ENCODE data around the gene GIMAP5.
"Not testable (repeated sequence)": the region's sequence is repeated elsewhere in the genome, so short reads cannot be mapped to it uniquely, and the experiment has no call there.

Gene GIMAP5

GRCh38 chr7:150735596-150736358 is 1.4 kb upstream of the GIMAP5 start:
- ATAC-seq, result no peak

DNA sequence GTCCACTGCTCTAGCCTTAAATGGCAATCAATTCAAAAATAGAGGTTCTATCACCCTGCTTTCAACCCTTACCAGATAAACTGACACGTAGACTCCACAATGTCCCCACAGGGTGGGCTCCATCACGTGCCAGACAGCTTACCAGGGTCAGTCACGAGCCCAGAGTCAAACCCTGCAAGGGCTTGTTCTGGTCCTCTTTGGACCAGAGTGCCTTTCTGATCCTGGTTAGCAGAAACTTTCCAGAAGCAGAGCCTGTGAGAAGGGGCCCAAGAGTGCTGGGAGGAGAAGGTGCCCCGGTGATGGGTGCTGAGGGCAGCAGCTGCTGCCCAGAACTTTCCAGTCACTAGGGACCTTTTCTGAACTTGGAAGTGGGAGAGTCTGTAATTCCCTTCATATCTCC is 354 bp upstream of the GIMAP5 start:
- no peak for ATAC-seq

DNA sequence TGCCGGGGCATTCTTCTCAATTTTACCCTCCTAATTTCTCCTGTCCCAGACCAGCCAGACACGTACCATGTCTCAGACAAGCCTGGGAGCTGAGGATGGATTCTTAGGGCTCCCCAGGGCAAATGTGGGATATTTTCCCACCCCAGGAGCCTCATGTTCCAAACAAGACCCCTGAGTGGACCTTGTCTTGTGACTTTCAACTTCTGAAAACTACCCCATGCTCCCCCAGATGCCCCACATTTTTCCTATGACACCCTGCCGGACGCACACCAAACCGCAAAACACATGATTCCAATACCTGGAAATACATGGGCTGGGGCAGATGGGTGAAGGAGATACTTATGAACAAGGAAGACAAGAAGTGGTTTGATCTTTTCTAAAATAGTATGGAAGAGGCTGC is 874 bp downstream of the GIMAP5 start:
- no peak for ATAC-seq

DNA sequence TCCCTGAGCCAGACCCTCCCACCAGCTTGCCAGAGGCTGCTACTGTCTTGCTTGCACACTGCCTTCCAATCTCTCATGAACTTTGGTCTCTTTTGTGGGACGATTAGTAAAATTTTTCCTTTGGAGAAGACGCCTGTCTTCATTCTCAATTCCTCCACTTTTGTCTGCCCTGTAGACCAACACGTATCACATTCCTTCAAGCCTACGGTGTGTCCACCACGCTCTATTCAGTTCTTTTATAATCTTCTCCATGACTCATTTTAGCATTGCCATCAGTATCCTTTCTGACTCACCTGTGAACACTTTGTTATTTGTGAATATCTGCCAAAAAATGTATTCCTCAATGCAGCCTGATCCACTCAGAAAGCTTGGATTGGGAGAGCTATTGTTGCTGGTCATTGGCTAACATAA is 1.4 kb downstream of the GIMAP5 start:
- ATAC-seq, result peak; percentile 56 to 61

GRCh38 chr7:150739033-150739432 is 1.8 kb downstream of the GIMAP5 start:
- ATAC-seq, result no peak

- no peak for ATAC-seq
Observed at GRCh38 chr7:150740053-150740452, 2.8 kb downstream of the GIMAP5 start.

DNA sequence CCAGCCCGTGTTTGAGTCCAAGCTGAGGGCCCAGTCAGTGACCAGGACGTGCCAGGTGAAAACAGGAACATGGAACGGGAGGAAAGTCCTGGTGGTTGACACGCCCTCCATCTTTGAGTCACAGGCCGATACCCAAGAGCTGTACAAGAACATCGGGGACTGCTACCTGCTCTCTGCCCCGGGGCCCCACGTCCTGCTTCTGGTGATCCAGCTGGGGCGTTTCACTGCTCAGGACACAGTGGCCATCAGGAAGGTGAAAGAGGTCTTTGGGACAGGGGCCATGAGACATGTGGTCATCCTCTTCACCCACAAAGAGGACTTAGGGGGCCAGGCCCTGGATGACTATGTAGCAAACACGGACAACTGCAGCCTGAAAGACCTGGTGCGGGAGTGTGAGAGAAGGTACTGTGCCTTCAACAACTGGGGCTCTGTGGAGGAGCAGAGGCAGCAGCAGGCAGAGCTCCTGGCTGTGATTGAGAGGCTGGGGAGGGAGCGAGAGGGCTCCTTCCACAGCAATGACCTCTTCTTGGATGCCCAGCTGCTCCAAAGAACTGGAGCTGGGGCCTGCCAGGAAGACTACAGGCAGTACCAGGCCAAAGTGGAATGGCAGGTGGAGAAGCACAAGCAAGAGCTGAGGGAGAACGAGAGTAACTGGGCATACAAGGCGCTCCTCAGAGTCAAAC is 5.2 kb downstream of the GIMAP5 start:
- no peak for ATAC-seq

DNA sequence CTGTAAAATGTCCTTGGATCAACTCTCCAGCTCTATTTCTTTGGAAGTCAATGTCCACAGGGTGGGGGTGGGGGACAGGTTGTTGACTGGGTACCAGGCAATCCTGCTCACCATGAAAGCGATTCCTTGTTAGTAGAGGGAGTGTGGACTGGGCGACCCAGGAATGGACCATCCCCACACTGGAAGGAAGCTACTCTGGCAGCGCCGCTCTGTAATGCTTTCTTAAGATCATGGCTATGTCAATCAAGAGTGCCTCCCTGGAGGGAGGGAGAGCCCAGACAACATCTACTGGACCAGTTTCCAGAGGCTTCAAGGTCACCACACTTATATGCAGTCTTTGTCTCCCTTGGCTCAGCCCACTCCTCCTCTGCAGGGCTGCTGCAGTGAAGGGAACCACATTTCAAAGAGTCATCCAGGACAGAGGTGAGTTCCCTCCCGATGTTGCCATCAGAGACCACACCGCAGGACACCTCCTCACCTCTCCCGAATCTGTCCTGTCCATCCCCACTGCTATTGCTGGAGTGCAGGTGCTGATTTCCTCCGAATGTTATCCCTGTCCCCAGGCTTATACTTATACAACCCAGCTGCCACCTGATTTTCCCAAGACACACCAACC is 6.9 kb downstream of the GIMAP5 start:
- no peak for ATAC-seq

DNA sequence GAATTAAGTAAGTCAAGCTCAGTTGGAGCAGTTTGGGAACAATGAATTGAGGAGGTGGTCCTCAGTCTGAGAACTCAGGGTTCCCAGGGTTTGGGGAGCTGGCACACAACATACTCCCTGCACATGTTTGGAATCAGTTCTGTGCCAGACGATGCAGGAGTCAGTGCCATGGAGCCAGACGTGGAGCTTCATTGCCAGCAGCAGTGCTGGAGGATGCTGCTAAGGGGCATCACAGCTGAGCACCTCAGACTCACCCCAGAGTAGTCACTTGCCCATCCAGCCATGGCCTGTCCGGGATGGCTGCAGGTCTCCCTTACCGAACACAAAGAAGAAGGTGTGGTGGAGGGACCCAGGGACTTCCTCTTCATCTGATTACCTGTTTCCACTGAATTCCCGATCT is 7.9 kb downstream of the GIMAP5 start:
- ATAC-seq, result no peak

GRCh38 chr7:150745876-150746275 is 8.7 kb downstream of the GIMAP5 start:
- ATAC-seq, result no peak

GRCh38 chr7:150746921-150747320 is 9.7 kb downstream of the GIMAP5 start:
- ATAC-seq, result no peak

GRCh38 chr7:150748376-150748775 is 11.2 kb downstream of the GIMAP5 start:
- no peak for ATAC-seq

DNA sequence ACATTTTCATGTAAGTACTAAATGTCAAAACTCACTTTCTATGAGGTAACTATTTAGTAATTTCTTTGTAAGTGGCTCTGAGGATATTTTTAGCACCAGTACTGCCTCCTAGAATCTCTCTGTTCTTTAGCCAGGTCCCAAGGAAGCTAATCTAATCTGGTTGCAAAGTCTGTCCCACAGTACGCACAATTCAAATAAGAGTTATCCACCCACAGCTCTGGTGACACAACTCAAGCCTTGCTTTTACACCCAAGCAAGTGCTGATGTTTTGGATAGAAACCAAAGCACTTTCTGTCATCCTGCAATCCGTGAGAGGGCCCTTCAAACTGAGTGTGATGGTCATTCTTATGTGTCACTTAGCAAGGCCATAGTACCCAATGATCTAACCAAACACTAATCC is 14.5 kb downstream of the GIMAP5 start:
- ATAC-seq, result no peak

- ATAC-seq, result no peak
Observed at GRCh38 chr7:150753239-150753638, 16.0 kb downstream of the GIMAP5 start.

- peak; percentile 82 to 84 for ATAC-seq
Observed at GRCh38 chr7:150753826-150754603, 16.8 kb downstream of the GIMAP5 start.

DNA sequence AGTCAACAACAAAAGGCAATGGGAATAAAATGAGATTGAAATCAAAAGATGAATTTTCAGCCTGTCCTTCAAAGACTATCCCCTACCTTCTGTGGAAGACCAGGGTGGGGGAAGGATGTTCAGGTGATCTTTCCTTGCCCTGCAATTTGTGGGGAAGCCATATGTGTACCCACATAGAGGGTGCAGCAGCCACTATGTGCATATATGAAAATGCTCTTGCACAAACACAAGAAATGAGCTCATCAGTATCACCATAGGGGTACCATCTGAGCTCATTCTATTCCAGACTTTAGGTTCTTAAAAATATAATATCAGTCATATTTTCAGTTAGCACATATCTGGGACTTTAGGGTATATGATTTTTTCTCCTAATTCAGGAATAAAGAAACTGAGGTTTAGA is 17.7 kb downstream of the GIMAP5 start:
- ATAC-seq, result peak; percentile 31 to 33

- peak; percentile 61 to 71 for ATAC-seq
Observed at GRCh38 chr7:150755473-150756099, 18.4 kb downstream of the GIMAP5 start.

DNA sequence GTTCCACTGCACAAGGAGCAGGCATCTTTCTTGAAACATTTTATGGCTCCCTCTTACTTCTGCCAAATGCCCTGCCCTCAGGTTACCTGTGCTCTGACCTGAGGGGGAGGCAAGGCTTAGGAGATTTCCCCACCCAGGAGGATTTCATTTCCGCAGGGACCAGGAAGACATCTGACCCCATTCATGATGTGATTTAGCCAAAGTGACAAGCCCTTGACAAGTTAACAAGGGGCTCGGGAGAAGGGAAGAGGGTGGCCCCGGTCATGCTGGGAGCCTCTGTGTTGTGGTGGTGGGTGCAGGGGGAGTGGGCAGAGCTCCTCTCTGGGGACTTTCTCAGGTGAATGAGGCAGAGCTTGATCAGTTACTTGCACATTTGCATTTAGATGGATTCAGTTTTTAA is 18.9 kb downstream of the GIMAP5 start:
- ATAC-seq, result no peak

DNA sequence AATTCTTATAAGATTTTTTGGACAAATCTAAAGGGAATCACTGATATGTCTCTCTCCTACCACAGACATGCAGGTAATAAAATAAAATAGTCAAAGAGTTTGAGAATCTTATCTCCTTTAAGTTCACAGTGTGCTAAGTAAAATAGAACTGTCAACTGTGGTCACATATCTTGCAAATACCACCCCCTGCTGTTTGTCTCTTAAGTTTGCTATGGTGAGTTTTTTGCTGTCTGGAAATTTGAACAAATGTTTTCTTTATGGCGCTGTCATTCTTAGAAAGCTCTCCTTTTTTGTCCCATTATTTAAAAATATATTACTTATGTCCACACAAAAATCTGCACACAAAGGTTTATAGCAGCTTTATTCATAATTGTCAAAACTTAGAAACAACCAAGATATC is 19.6 kb downstream of the GIMAP5 start:
- ATAC-seq, result no peak

DNA sequence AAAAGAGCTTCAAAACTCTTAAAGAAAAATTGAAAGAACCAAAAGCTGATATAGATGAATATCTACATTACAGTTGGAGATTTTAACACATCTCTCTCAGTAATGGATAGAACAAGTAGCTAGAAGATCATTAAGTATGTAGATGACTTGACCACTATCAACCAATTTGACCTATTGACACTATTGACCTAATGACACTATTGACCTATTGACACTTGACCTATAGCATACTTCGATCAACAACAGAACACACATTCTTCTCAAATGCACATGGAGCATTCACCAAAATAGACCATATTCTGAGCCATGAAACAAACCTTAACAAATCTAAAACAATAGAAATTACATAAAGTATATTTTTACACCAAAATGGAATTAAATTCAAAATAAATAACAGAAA is 22.3 kb downstream of the GIMAP5 start:
- no peak for ATAC-seq

DNA sequence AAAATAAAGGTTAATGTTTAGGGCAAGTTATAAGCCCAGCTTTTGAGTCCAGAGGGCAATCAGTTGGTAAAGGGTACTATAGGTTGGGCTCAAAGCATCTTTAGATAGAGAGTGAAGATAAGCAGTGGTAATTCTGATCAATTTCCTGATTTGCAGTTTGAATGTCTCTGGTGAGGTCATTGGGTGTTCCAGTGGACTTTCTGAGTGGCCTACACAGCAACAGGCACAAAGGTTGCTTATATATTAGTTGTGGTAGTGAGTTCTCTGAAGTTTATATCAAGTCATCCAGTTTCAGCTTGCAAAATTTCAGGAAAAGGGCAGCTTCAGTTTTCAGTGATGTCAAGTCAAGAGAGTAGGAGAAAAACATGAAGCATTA is 29.1 kb downstream of the GIMAP5 start:
- no peak for ATAC-seq

GRCh38 chr7:150769768-150770167 is 32.5 kb downstream of the GIMAP5 start:
- no peak for ATAC-seq

GRCh38 chr7:150774131-150774530 is 36.9 kb downstream of the GIMAP5 start:
- ATAC-seq, result not testable (repeated sequence)
